Measurements from ENCODE around the gene MFAP4.
A peak's percentile ranks its signal among the peaks of the same experiment; 100 is the strongest.

MFAP4 gene

DNA sequence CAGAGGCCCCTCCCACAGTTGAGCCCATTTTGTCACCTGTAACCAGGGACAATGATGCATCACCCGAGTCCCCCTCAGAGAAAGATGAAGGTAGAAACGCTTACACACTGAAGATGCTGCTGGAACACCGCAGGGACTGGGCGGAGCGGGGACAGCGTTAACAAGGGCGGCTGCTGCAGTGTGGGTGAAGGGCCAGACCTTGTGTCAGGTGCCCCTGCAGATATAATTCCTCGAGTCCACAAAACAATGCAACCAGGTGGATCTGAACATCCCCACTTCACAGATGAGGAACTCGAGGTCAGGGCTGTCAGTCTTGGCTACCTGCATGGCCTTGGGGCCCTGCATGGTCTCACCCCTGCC lies 15.0 kb downstream of the MFAP4 start:
- in situ Hi-C loops (cut with MboI; ENCODE audit: low sequenced_read_pairs, unreplicated experiment), result no loop called here
- TF ChIP-seq, protein P1, sequence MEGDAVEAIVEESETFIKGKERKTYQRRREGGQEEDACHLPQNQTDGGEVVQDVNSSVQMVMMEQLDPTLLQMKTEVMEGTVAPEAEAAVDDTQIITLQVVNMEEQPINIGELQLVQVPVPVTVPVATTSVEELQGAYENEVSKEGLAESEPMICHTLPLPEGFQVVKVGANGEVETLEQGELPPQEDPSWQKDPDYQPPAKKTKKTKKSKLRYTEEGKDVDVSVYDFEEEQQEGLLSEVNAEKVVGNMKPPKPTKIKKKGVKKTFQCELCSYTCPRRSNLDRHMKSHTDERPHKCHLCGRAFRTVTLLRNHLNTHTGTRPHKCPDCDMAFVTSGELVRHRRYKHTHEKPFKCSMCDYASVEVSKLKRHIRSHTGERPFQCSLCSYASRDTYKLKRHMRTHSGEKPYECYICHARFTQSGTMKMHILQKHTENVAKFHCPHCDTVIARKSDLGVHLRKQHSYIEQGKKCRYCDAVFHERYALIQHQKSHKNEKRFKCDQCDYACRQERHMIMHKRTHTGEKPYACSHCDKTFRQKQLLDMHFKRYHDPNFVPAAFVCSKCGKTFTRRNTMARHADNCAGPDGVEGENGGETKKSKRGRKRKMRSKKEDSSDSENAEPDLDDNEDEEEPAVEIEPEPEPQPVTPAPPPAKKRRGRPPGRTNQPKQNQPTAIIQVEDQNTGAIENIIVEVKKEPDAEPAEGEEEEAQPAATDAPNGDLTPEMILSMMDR (IDR thresholded peaks at IDR 0.05; ENCODE audit: borderline replicate concordance, control extremely low read depth, extremely low read depth, insufficient read depth, missing control alignments), result no peak
- no peak for DNase-seq (ENCODE audit: low spot score)

DNA sequence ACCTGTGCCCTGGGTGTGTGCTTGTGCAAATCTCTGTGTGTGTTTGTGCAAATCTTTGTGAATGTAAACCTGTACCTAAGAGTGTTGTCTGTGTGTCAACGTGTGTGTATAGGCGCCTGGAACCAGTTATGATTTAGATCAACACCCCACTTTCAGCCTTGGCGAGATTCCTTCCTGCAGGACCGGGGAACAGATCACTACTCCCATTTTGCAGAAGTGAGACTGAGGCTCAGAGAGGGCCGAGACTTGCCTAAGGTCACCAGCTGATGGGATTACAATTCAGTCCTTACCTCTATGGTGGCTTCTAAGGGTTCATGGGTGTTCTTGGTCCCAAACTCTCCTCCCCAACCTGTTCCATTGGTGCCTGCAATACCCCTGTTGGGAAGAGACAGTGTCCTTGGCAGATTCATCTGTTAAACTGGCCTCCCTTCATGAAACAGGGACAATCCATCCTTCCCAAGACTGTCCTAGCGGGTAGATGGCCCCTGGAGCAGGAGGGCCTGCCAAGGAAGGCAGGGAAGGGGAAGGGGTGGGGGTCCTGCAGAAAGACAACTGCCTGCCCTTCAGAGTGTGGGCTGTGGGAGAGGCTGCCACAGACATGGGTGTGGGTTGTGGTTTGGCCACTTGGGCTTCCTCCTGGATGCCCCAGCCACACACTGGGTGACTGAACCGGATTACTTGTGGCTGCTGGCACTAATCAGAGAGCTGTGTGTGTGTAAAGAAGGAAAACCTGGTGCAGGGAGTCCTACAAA lies 15.6 kb downstream of the MFAP4 start:
- in situ Hi-C loops (cut with MboI; ENCODE audit: low sequenced_read_pairs, unreplicated experiment), result no loop called here
- DNase-seq (ENCODE audit: low spot score), result no peak
- TF ChIP-seq, protein P1 (IDR thresholded peaks at IDR 0.05; ENCODE audit: borderline replicate concordance, control extremely low read depth, extremely low read depth, insufficient read depth, missing control alignments), result no peak

DNA sequence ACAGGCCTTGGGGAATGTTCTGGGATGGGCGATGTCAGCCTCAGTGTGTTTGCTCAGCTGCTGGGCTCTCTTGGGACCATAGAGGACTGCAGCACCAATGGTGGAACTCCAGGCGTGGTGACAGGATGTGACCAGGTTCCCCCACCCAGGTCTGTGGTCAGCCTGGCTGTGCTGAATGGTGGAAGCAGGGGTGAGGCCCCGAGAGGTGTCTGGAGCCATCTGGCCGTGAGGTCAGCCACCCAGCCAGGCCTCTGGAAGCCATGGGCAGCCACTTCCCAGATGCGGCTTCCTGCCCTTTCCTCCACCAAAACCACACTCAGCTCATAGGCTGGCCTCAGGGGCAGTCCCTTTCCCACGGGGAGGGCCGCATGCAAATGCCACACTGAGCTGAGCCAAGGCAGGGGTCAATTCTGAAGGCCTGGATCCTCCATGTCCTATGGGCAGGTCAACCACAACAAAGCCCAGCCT lies 16.5 kb downstream of the MFAP4 start:
- TF ChIP-seq, protein P1 (IDR thresholded peaks at IDR 0.05; ENCODE audit: borderline replicate concordance, control extremely low read depth, extremely low read depth, insufficient read depth, missing control alignments), result no peak
- in situ Hi-C loops (cut with MboI; ENCODE audit: low sequenced_read_pairs, unreplicated experiment), result no loop called here
- peak; percentile 72 for DNase-seq (ENCODE audit: low spot score)

DNA sequence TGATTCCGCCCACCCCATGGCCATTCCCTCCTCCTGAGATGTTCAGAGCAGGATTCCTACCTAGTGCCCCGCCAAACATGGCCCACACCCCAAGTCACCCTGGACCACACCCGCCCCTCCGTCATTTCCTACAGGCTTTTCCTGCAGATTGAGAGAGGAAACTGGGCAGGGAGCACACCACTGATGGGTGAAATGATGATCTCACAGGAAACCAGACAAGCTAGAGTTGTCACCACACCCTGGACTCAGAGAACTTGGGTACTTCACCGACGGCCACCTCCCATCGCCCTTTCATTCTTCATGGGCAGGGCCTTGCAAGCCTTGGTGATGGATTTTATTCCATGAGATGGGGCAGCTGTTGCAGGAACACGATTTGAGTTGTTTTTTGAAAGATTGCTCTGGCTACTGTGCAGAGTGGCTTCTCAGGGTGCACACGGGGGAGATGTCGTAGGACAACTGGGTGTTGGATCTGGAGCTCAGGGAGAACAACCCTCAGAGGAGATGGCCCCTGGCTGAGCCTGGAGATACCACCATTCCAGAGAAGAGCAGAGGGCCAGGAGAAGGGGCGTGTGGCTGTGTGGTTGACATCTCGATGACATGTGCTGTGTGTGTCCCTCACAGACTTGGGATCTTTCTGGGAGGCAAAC lies 17.0 kb downstream of the MFAP4 start:
- in situ Hi-C loops (cut with MboI; ENCODE audit: low sequenced_read_pairs, unreplicated experiment), result loop anchor here (10.0 kb wide), 2 partner anchors 85 to 395 kb away; no protein-coding TSS in a partner anchor
- TF ChIP-seq, protein P1 (IDR thresholded peaks at IDR 0.05; ENCODE audit: borderline replicate concordance, control extremely low read depth, extremely low read depth, insufficient read depth, missing control alignments), result no peak
- DNase-seq (ENCODE audit: low spot score), result no peak

DNA sequence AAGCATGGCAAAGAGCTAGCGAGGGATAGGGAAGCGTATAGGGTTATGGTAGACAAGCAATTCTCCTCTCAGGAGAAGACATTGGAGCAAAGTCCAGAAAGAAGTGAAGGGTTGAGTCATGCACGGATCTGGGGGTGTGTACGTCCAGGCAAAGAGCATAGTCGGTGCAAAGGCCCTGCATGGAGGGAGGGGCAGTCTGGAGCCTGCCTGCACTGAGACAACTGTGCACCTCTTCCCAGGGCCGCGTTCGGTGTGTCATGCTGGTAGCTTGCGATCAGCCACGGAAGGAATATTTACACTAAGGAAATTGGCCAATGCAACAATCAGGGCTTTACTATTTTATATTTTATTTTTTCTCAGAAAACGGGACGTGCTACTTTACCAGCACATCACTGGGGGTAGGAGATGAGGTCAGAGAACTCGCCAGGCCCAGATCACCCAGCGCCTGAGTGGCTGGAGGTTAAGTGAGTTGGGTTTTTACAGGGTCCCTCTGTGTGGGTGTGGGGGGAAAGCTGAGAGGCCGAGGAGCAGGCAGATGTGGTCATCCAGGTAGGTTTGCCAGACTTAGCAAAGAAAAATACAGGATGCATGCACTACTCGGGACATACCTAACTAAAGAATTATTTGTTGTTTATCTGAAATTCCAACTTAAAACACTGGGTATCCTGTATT lies 17.7 kb downstream of the MFAP4 start:
- DNase-seq (ENCODE audit: low spot score), result no peak
- TF ChIP-seq, protein P1 (IDR thresholded peaks at IDR 0.05; ENCODE audit: borderline replicate concordance, control extremely low read depth, extremely low read depth, insufficient read depth, missing control alignments), result no peak
- in situ Hi-C loops (cut with MboI; ENCODE audit: low sequenced_read_pairs, unreplicated experiment), result loop anchor here (10.0 kb wide), 2 partner anchors 86 to 396 kb away; no protein-coding TSS in a partner anchor

DNA sequence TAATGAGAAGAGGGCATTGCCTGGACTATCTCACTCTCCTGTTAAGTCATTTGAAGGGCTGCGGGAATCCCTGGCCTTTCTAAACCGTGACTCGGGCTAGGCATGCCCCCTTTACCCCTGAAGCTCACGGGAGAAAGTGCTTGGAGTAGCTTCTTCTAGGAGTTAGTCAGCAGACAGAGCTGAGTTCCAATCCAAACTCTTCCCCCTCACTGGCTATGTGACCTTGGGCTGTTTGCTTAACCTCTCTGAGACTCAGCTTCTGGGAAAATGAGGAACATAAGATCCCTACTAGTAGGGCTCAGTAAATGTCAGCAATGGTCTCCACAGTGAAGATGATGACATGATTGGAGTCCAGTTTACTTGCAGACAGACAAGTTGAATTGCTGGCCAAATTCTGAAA lies 18.8 kb downstream of the MFAP4 start:
- in situ Hi-C loops (cut with MboI; ENCODE audit: low sequenced_read_pairs, unreplicated experiment), result loop anchor here (10.0 kb wide), 2 partner anchors 87 to 397 kb away; no protein-coding TSS in a partner anchor
- no peak for DNase-seq (ENCODE audit: low spot score)
- TF ChIP-seq, protein P1 (IDR thresholded peaks at IDR 0.05; ENCODE audit: borderline replicate concordance, control extremely low read depth, extremely low read depth, insufficient read depth, missing control alignments), result no peak
